Ovary (tissue), 9 donors: Measurements from ENCODE around the gene IGFBP6. TPM values are rescaled to one million over a fixed set of nuclear protein-coding genes. Genes with fewer than 3 reads are reported as not detected.

ENCODE experiments used
- DNase-seq, 5 donors: peaks; one replicate each; pipeline ENCODE4 v3.0.0-alpha.2; 2019 to 2020
- H3K27ac ChIP-seq, 2 donors: fragments of 200-600 bp; one replicate each; pipeline versions ENCODE4 v1.5.1 to v1.8.0; 2019 to 2022
- H3K27me3 ChIP-seq: fragments of 200-600 bp; one replicate; pipeline ENCODE4 v1.8.0; 2022
- H3K36me3 ChIP-seq: fragments of 200-600 bp; sonication (generic); one replicate; pipeline ENCODE4 v1.5.1; 2019
- H3K4me1 ChIP-seq: one replicate; pipeline ENCODE4 v1.8.1; 2013; ENCODE audit warnings: mild to moderate bottlenecking, moderate library complexity; ENCODE audit not compliant: insufficient read depth
- H3K4me3 ChIP-seq: fragments of 200-600 bp; sonication (generic); one replicate; pipeline ENCODE4 v1.5.1; 2017
- H3K9me3 ChIP-seq, 2 donors: fragments of 200-600 bp in 1 of 2; sonication (generic) in 1 of 2; one replicate each; pipeline versions ENCODE4 v1.5.1 to v1.8.1; 2013 to 2019; ENCODE audit warnings: mild to moderate bottlenecking in 1 of 2, moderate library complexity in 1 of 2
- CTCF ChIP-seq, 3 donors: fragments of 450-650 bp in 2 of 3; fragments of 200-600 bp in 1 of 3; IDR thresholded peaks; one replicate each; pipeline versions ENCODE4 v1.5.1 to v1.8.0; 2016 to 2022; ENCODE audit warnings: antibody characterized with exemption in 3 of 3, mild to moderate bottlenecking in 1 of 3
- EP300 ChIP-seq: sonication (generic); formaldehyde crosslinking; IDR thresholded peaks from one replicate; pipeline ENCODE4 v1.6.1; 2017; ENCODE audit warnings: antibody characterized with exemption
- POLR2A ChIP-seq: fragments of 450-650 bp; IDR thresholded peaks from one replicate; pipeline ENCODE4 v1.6.1; 2017; ENCODE audit warnings: antibody characterized with exemption, mild to moderate bottlenecking, moderate library complexity
- WGBS, 3 donors: extraction: QIAGEN DNeasy Blood & Tissue Kit in 1 of 3; methylation state at CpG; one replicate each; pipeline versions ENCODE4 v1.1.5 to v1.1.7; 2013 to 2017; 5-methylcytosine and 5-hydroxymethylcytosine counted together
- intact Hi-C, 4 donors: fragments of 100-400 bp; cut with DNase I; formaldehyde crosslinking; loops; one replicate each; pipeline versions ENCODE4 v1.11.0 to v1.15.1; 2022 to 2023
- polyA plus RNA-seq, 2 donors: library from polyadenylated mRNA; stranded (reverse); fragments of 200-250 nt in 1 of 2; fragments of 350-450 nt in 1 of 2; fragmentation: Illumina TruSeq in 1 of 2; extraction: RNeasy Lipid Tissue Mini Kit (QIAGEN cat#74804) in 1 of 2; gene quantifications; one replicate each; pipeline ENCODE4 v1.2.3, GENCODE V29; 2013 to 2014
- total RNA-seq, 7 donors: library from RNA; depleted of rRNA in 2 of 7; stranded (reverse); fragments of >200 nt in 2 of 7; fragmentation: NEBNext Ultra II Directional in 3 of 7; extraction: Animal tissue kit (Norgen Biotek cat#: 25700) in 3 of 7; gene quantifications; one replicate each; pipeline versions ENCODE4 v1.1.0 to v1.2.4, GENCODE V29; 2016 to 2023
- donor health status: DM: no; HTN: no; CAD: no; lungs with moderate emphysema.
- donor health status: DM: no; HTN: no; CAD: no.
- donor health status: Bipolar disorder and iron deficiency.
- donor health status: DM: yes; HTN: yes; CAD: no.
- donor health status: DM: no; HTN: no; CAD: no.
- donor health status: DM: yes; HTN: yes; CAD: no.

Gene IGFBP6
- total and polyA plus RNA-seq, 9 donors = 78.9 to 685 (median 171) TPM

DNA sequence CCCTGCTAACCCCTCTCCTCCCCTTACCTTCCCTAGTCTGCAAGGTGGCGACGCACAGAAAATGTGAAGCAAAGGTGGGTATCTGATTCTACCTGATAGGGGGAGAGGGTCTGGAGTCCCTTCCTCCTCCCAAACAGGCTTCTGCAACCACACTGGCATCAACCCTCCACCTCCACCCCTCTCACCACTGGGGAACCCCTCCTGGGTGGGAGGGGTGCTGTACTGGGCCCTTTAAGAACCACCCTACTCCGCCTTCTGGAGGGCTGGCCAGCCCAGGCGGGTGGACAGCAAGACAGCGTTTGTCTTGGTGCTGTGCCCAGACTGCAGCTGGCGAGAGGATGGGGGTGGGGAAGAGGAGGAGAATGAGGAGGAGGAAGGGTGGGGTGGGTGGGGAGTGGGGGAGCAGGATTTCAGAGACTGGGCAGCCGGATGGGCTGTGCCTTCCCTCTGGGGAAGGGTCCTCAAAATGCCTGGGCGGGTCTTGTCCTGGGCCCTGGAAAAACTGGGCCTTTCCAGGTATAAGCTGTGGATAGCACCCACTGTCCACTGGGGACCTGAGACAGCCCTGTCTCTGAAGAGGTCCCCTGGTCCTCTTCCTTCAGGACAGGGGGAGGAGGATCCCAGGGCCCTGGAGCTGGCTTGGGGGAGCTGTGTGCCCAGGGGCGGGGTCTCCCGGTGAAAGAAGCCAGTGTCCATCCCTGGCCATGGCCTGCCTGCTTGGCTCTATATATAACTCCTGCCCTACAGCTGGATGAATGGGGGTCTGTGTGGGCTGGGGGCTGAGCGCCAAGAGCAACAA, 44.8 kb upstream of the IGFBP6 start:
- Histone ChIP-seq H3K27me3 (no peaks in the 10 kb centered on the region), H3K36me3 (no peaks in the 10 kb centered on the region), H3K9me3 (no peaks in the 10 kb centered on the region), H3K4me3 (peak overlapping the region; percentile 50), H3K27ac (peak overlapping the region; percentile 96 to 99), H3K4me1 (peaks cover 33% of the 10 kb centered on the region)
- intact Hi-C loops = no loop called here
- DNase-seq = peak; percentile 94 to 97 (median 96)
- 22 to 25% (median 22%) methylated on average over 11 of the region's 11 CpGs for WGBS, 3 donors
- TF ChIP-seq EP300 (no peak), CTCF (IDR thresholded peaks at IDR 0.05) (no peak), POLR2A (no peak)

DNA sequence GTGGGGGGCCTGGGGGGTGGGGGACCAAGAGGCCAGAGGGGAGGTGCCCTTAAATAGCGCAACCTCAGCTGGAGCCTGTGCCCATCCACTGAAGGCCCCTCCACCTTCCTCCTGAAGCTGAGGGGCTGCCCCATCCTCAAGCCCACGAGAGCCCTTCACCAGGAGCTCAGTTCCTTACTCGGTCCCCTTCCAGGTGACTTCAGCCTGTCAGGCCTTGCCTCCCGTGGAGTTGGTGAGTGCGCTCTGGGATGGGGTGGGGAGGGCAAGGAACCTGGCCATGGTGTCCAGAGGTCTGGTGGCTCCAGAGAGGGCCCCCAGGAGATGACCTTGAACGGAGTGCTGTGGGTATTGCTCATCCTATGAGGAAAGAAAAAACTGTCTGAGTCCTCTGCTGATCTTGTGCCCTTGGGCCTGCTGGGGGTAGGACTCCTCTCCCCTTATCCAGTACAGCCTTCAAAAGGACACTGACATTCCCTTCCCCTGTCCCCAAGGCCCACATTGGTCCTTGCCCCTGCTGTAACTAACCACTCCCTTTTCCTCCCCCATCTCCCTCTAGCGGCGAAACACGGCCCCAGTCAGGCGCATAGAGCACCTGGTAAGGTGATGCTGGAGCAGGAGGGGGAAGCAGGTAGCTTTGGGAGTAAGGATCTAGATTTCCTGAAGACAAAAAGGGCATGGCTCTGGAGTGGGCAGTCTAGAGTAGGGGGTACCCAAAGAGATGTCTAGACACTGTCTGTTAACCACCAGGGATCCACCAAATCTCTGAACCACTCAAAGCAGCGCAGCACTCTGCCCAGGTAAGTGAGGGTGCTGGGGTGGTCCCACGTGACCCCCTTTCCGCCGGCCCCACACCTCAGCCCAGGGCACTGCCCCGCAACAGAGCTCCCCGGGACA, 44.0 kb upstream of the IGFBP6 start:
- H3K9me3 ChIP-seq = no peaks in the 10 kb centered on the region
- H3K27me3 ChIP-seq = no peaks in the 10 kb centered on the region
- H3K4me3 ChIP-seq = peak overlapping the region; percentile 48
- TF ChIP-seq CTCF (IDR thresholded peaks at IDR 0.05) (peak; percentile 9 to 66 (median 50)), EP300 (no peak)
- intact Hi-C loops = no loop called here
- WGBS, 3 donors = 17 to 25% (median 18%) methylated on average over 15 to 16 of the region's 16 CpGs
- H3K27ac ChIP-seq = peak overlapping the region; percentile 96 to 99
- peak; percentile 61 to 74 (median 71) for DNase-seq
- H3K4me1 ChIP-seq = peaks cover 28% of the 10 kb centered on the region
- H3K36me3 ChIP-seq = no peaks in the 10 kb centered on the region

- intact Hi-C loops = no loop called here
- TF ChIP-seq POLR2A (peak; percentile 90), EP300 (no peak)
- no peaks in the 10 kb centered on the region for H3K36me3 ChIP-seq
- H3K9me3 ChIP-seq = no peaks in the 10 kb centered on the region
- H3K4me1 ChIP-seq = peaks cover 22% of the 10 kb centered on the region
- peak overlapping the region; percentile 48 for H3K4me3 ChIP-seq
- peak overlapping the region; percentile 96 to 99 for H3K27ac ChIP-seq
- WGBS, 3 donors = 2 to 4% (median 2%) methylated on average over 34 to 48 of the region's 48 CpGs
- DNase-seq = peak; percentile 97 to 98 (median 97)
- no peaks in the 10 kb centered on the region for H3K27me3 ChIP-seq
These were observed 43.2 kb upstream of the IGFBP6 start for GRCh38 chr12:53054112-53054878.

GRCh38 chr12:53055471-53056266, 41.8 kb upstream of the IGFBP6 start:
- Histone ChIP-seq H3K27ac (peak overlapping the region in 1 of 2 donors; percentile 99), H3K4me3 (no peak overlapping the region), H3K4me1 (peaks cover 17% of the 10 kb centered on the region), H3K36me3 (no peaks in the 10 kb centered on the region), H3K9me3 (no peaks in the 10 kb centered on the region), H3K27me3 (no peaks in the 10 kb centered on the region)
- TF ChIP-seq CTCF (IDR thresholded peaks at IDR 0.05) (no peak), EP300 (no peak)
- intact Hi-C loops = no loop called here
- peak in 4 of 5 donors; percentile 43 to 56 (median 50) for DNase-seq
- 75 to 83% (median 80%) methylated on average over 15 of the region's 15 CpGs for WGBS, 3 donors
